Pancreas (tissue), 10 donors: ENCODE data around the gene CYP3A5. TPM values are rescaled to one million over a fixed set of nuclear protein-coding genes. Genes with fewer than 3 reads are reported as not detected.
"Not testable (repeated sequence)": the region's sequence is repeated elsewhere in the genome, so short reads cannot be mapped to it uniquely, and the experiment has no call there.

Experiments used
- ATAC-seq, 4 donors: fragments of 200-7000 bp; cut with Tn5 transposase; one replicate each; pipeline versions ENCODE4 v1.8.0 to v1.9.1; 2020; ENCODE audit warnings: mild to moderate bottlenecking in 4 of 4, moderate library complexity in 4 of 4
- DNase-seq, 6 donors: peaks; one replicate each; pipeline ENCODE4 v3.0.0-alpha.2; 2020
- FAIRE-seq: peaks from 2 replicates; lab custom pipeline; 2012; peaks lifted over from hg19 to GRCh38; lab: Jason Lieb, UNC
- H3K27ac ChIP-seq, 4 donors: fragments of 200-600 bp; sonication (generic); 1 replicate in 3 of 4; 2 replicates in 1 of 4; pipeline versions ENCODE4 v1.5.0 to v1.8.0; 2020
- H3K27me3 ChIP-seq, 4 donors: fragments of 200-600 bp; one replicate each; pipeline ENCODE4 v1.8.0; 2021
- H3K36me3 ChIP-seq, 3 donors: fragments of 200-600 bp; sonication (generic) in 1 of 3; one replicate each; pipeline versions ENCODE4 v1.5.0 to v1.8.0; 2020 to 2021
- H3K4me1 ChIP-seq, 3 donors: fragments of 200-600 bp; one replicate each; pipeline ENCODE4 v1.8.0; 2021
- H3K4me3 ChIP-seq, 4 donors: fragments of 200-600 bp; sonication (generic) in 2 of 4; one replicate each; pipeline versions ENCODE4 v1.5.0 to v1.8.0; 2020 to 2021
- H3K9me3 ChIP-seq, 4 donors: fragments of 200-600 bp; one replicate each; pipeline ENCODE4 v1.8.0; 2021
- WGBS, 2 donors: extraction: QIAGEN DNeasy Blood & Tissue Kit; methylation state at CpG; one replicate each; pipeline ENCODE4 v1.1.7; 2013; 5-methylcytosine and 5-hydroxymethylcytosine counted together
- intact Hi-C, 3 donors: fragments of 100-400 bp; cut with DNase I; formaldehyde crosslinking; loops; one replicate each; pipeline versions ENCODE4 v1.11.1 to v1.14.2; 2022
- polyA plus RNA-seq, 2 donors: library from polyadenylated mRNA; stranded (reverse); fragments of 200-250 nt; gene quantifications; one replicate each; pipeline ENCODE4 v1.2.3, GENCODE V29; 2013
- total RNA-seq, 6 donors: library from RNA; stranded (reverse); fragmentation: NEBNext Ultra II Directional in 4 of 6; extraction: Animal tissue kit (Norgen Biotek cat#: 25700) in 4 of 6; gene quantifications; one replicate each; pipeline versions ENCODE4 v1.2.1 to v1.2.4, GENCODE V29; 2021 to 2023
- TF ChIP-seq, protein P1 (sequence below), 4 donors: fragments of 200-600 bp; sonication (generic) in 3 of 4; IDR thresholded peaks; one replicate each; pipeline versions ENCODE4 v1.5.0 to v1.8.0; 2021; ENCODE audit warnings: antibody characterized with exemption in 4 of 4
- donor health status: healthy with polysubstance abuse.
- donor health status: DM: no; HTN: no; CAD: no; lungs with moderate emphysema.
- donor health status: DM: no; HTN: no; CAD: no.
- donor health status: control.
- donor health status: control.
- donor health status: Bipolar disorder and iron deficiency.
- donor health status: DM: yes; HTN: yes; CAD: no.
- donor health status: DM: no; HTN: no; CAD: no.
- donor health status: DM: no; HTN: no; CAD: no.
- donor health status: DM: yes; HTN: yes; CAD: no.

Gene CYP3A5
- 100 to 1,000 TPM in 1 of 6 donors, 10 to 100 TPM in 4, 1 to 10 TPM in 1; 10.0 to 129 (median 28.1) TPM for total RNA-seq
- polyA plus RNA-seq = 100 to 1,000 TPM; 108 to 219 TPM

DNA sequence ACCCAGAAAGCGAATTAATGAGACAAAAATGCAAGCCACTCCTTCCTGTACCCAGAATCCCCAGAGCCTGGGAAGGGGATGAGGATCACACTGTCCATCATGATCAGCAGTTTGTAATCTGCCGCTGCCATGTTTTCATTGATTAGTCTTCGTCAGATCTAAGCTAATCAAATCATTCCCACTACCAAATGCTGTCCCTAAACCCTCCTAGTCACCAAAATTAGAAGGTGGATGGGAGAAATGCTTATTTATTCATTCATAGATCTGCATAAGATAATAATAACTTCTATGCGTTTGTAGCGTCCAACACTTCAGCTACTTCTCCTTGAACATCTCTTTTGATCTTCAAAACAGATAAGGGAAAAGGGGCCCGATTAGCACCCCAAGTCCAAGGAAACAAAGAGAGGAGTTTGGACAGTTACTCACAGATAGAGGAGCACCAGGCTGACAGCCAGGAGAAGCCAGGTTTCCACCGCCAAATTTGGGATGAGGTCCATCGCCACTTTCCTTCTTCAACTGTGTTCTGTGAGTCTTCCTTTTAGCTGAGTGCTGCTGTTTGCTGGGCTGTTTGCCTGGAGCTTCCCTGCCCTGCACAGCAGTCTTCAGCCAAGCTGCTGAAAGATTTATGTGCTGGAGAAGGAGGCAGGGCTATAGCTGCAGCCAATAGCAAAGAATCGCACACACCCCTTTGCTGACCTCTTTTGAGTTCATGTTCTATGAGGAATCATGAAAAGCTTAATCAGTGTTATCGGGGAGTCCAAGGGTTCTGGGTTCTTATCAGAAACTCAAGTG is at the start of gene CYP3A5:
Gene CYP3A5, minus strand, starts transcription at position 597 of the 792 bp plus-strand sequence. Its CDS starts 100 bp downstream, at position 497.
- peaks cover 0 to 4% (median 0%) of the 10 kb centered on the region in 3 donors for H3K36me3 ChIP-seq
- FAIRE-seq = no peak
- peaks cover 0 to 3% (median 0%) of the 10 kb centered on the region in 4 donors for H3K9me3 ChIP-seq
- peak within 1 kb of the TSS in 3 of 4 donors; percentile 26 to 40 (median 35) for H3K4me3 ChIP-seq
- H3K4me1 ChIP-seq = peaks cover 4 to 9% (median 7%) of the 10 kb centered on the region in 3 donors
- H3K27ac ChIP-seq = peak within 1 kb of the TSS; percentile 1 to 75 (median 47)
- DNase-seq = peak in 5 of 6 donors; percentile 54 to 63 (median 61)
- no peaks in the 10 kb centered on the region for H3K27me3 ChIP-seq
- peak; percentile 84 to 92 (median 90) for ATAC-seq
- intact Hi-C loops = no loop called here
- 34 to 47% methylated on average over 10 of the region's 10 CpGs for WGBS, 2 donors
- TF ChIP-seq, protein P1, sequence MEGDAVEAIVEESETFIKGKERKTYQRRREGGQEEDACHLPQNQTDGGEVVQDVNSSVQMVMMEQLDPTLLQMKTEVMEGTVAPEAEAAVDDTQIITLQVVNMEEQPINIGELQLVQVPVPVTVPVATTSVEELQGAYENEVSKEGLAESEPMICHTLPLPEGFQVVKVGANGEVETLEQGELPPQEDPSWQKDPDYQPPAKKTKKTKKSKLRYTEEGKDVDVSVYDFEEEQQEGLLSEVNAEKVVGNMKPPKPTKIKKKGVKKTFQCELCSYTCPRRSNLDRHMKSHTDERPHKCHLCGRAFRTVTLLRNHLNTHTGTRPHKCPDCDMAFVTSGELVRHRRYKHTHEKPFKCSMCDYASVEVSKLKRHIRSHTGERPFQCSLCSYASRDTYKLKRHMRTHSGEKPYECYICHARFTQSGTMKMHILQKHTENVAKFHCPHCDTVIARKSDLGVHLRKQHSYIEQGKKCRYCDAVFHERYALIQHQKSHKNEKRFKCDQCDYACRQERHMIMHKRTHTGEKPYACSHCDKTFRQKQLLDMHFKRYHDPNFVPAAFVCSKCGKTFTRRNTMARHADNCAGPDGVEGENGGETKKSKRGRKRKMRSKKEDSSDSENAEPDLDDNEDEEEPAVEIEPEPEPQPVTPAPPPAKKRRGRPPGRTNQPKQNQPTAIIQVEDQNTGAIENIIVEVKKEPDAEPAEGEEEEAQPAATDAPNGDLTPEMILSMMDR (IDR thresholded peaks at IDR 0.05) = no peak

DNA sequence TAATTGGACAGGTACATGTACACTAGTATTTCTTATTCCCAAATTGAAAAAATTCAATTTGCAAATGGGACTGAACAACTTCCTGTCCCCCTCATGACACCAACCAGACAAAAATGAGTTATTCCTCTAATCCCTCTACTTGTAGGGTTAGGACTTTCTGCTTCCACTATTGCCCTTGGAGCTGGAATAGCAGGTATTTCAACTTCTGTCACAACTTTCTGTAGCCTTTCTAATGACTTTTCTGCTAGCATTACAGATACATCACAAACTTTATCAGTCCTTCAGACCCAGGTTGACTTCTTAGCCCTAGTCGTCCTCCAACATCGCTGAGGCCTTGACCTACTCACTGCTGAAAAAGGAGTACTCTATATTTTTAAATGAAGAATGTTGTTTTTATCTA is 48.8 kb upstream of the CYP3A5 start:
- peaks cover 8 to 17% (median 12%) of the 10 kb centered on the region in 3 donors for H3K4me1 ChIP-seq
- TF ChIP-seq, protein P1 (IDR thresholded peaks at IDR 0.05) = no peak
- peak in 3 of 4 donors; percentile 34 to 59 (median 41) for ATAC-seq
- 21 to 27% methylated on average over 2 of the region's 2 CpGs for WGBS, 2 donors
- H3K27ac ChIP-seq = peak overlapping the region in 1 of 4 donors; percentile 10
- H3K9me3 ChIP-seq = no peaks in the 10 kb centered on the region
- no peaks in the 10 kb centered on the region for H3K36me3 ChIP-seq
- H3K4me3 ChIP-seq = no peak overlapping the region
- intact Hi-C loops = no loop called here
- H3K27me3 ChIP-seq = no peaks in the 10 kb centered on the region
- no peak for FAIRE-seq
- DNase-seq = no peak

GRCh38 chr7:99723201-99723600 is 43.4 kb upstream of the CYP3A5 start:
- peaks cover 7 to 15% (median 13%) of the 10 kb centered on the region in 3 donors for H3K4me1 ChIP-seq
- intact Hi-C loops, H3K4me3 ChIP-seq, ATAC-seq, H3K27ac ChIP-seq, H3K27me3 ChIP-seq, FAIRE-seq, H3K9me3 ChIP-seq, DNase-seq, H3K36me3 ChIP-seq: not testable (repeated sequence)
- whole genome bisulfite sequencing, 2 donors = 88 to 90% methylated on average over 6 of the region's 6 CpGs

DNA sequence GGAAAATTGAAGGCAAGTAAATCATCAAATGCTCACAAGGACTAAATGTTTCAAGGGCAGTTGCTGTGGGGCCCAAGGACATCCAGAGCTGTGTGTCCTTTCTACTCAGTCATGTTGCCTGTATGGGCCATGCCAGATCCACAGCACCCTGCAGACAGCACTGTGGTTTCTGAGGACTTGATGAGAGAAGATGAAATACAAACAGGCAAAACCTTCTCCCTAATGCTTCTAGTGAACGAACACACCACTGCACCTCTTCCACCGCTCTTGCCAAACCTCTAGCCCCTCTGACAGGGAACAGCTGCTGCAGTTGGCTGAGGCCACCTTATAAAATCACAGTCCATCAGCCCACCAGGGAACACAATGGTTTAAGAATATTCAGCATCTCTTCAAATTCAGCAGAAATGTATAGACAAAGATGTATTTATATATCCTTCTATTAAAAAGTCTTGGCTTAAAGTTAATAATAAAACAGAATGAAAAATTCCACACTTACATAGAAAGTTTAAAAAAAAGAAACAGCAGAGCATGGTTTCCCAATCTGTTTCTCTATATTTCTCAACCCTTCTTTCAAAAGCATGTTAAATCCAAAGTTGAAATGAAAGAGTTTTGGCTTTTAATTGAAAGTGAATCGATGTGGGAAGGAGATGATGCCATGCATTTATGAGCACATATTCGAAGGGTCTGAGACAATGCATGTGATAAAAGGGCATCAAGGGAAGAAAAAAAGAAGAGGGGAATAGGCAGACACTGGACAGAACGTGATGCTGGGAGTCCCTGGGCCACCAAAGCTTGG is 41.2 kb upstream of the CYP3A5 start:
- Histone ChIP-seq H3K4me1 (peaks cover 7 to 14% (median 13%) of the 10 kb centered on the region in 3 donors), H3K4me3 (no peak overlapping the region), H3K9me3 (no peaks in the 10 kb centered on the region), H3K27me3 (no peaks in the 10 kb centered on the region), H3K27ac (peak overlapping the region in 2 of 4 donors; percentile 57 to 58), H3K36me3 (no peaks in the 10 kb centered on the region)
- TF ChIP-seq, protein P1 (IDR thresholded peaks at IDR 0.05) = no peak
- ATAC-seq (peak in 3 of 4 donors; percentile 47 to 75 (median 55)), DNase-seq (no peak), FAIRE-seq (no peak)
- 85 to 94% methylated on average over 5 of the region's 5 CpGs for WGBS, 2 donors
- intact Hi-C loops = no loop called here
